GM04504 (cell line): ENCODE data around the gene SH3RF2.
"Not testable (repeated sequence)": the region's sequence is repeated elsewhere in the genome, so short reads cannot be mapped to it uniquely, and the experiment has no call there.

Experiments used
- DNase-seq: peaks from one replicate; pipeline ENCODE4 v3.0.0-alpha.2; 2012; ENCODE audit warnings: low read depth

Gene SH3RF2

GRCh38 chr5:145936401-145937131 is at the start of gene SH3RF2:
Gene SH3RF2, plus strand, starts transcription at chr5:145936578. Its CDS starts 1,351 bp downstream, at chr5:145937929.
- DNase-seq: no peak

DNA sequence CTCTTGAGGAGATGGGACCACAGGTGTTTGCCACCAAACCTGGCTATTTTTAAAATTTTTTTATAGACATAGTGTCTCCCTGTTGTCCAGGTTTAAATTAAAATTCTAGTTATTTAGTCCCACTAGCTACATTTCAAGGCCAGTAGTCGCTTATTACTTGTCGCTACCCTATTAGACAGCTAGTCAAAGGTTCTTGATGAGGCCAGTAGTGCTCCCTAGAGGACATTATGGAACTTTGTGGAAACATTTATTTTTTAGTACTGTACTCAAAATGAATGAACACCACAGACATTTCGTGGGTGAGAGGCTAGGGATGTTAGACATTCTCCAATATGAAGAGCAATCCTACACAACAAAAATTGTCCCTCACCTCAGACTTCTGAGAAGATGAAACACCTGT is 49.2 kb upstream of the SH3RF2 start:
- DNase-seq: no peak

DNA sequence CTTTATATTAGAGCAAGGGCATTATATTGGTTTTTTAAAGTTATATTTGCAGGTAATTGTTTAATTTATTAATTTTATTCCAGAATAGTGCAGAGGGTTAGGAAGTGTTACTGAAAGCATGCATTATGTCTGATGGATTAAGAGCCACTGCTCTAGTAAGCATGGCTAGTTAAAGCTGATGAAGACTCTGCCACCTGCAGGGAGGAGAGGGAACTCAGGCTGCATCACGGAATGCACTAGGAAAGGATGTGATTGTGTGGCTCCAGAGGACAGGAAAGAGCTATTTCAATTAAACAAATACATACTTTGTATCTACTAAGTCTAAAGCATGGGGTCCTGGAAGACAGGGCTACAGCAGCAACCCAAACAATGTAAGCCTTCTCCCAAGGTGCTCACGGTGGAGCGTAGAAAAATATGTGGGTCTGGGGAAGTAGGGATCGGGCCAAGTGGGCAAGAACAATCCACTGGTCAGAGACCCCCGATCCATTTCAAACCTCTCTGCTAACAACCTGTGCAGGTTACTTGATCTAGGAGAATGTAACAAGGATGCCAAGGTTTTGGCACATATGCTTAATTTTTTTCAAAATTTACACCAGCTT is 48.3 kb upstream of the SH3RF2 start:
- DNase-seq: peak; percentile 35

DNA sequence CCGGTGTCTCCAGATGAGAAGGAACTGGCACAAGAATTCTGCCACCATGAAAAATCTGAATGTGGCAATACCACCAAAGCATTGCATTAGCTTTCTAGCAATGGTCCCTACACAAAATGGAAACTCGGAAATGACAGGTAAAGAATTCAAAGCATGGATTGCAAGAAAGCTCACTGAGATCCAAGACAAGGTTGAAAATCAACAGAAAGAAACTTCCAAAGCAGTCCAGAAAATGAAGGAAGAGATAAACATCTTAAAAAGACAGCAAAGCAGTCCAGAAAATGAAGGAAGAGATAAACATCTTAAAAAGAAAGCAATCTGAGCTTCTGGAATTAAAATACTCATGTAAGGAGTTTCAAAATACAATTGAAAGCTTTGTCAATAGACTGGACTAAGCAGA is 46.8 kb upstream of the SH3RF2 start:
- DNase-seq: no peak

DNA sequence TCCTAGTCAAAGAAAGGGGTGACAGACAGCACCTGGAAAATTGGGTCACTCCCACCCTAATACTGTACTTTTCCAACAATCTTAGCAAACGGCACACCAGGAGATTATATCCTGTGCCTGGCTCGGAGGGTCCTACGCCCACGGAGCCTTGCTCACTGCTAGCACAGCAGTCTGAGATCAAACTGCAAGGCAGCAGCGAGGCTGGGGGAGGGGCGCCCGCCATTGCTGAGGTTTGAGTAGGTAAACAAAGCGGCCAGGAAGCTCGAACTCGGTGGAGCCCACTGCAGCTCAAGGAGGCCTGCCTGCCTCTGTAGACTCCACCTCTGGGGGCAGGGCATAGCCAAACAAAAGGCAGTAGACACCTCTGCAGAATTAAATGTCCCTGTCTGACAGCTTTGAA is 45.0 kb upstream of the SH3RF2 start:
- not testable (repeated sequence) for DNase-seq

- no peak for DNase-seq
These were observed 38.2 kb upstream of the SH3RF2 start for GRCh38 chr5:145898171-145898570.

DNA sequence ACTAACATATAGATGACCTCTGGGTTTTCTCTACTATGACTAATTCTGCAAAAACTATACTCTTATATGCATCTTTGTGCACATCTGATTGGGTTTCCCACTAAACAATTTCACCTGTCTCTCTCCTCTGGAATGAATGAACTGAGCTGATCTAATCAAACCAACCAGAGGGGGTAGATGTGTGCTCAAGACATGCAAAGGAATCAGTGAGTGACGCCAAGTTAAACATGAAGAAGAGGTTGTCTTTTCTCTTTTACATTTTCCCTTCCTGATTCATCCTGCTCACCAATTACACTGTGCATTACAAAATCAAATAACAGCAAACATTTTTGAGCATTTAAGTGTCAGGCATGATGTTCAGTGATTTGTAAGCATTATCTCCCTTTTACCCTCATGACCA is 34.0 kb upstream of the SH3RF2 start:
- DNase-seq: no peak

DNA sequence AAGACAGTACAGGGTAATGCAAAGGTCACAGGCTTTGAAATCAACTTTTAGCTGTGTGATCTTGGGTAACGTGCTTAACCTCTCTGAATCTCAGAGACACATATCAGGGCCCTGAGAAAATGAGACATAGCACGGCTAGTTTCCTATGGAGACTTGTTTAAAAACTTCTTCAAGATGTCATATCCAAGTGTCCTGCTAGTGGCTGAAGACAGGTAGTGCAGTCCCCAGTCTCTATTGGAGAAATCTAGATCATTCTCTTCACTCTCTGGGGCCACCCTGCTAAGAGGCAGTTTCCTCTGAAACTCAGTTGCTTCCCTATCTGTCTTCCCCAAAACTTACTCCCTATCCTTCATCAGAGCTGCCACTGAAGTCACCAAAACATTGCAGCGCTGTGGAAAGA is 33.3 kb upstream of the SH3RF2 start:
- DNase-seq: no peak

DNA sequence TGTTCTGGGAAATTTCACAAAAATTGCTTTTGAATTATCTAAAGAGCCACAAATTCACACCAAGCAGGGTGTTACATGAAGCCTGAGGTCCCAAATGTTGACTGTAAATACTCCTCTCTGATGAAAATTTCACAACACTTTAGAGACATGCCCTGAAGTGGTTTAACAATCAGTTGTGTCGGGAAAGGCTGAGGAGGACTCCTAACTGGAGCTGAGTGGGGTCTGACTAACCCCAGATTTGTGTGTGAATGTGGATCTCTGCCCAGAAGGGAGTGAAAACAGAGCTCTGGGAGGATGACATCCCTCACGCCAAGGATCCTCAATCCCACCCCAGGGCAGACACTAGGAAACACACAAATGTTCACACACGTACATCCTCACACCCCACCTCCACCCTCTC is 32.5 kb upstream of the SH3RF2 start:
- no peak for DNase-seq

DNA sequence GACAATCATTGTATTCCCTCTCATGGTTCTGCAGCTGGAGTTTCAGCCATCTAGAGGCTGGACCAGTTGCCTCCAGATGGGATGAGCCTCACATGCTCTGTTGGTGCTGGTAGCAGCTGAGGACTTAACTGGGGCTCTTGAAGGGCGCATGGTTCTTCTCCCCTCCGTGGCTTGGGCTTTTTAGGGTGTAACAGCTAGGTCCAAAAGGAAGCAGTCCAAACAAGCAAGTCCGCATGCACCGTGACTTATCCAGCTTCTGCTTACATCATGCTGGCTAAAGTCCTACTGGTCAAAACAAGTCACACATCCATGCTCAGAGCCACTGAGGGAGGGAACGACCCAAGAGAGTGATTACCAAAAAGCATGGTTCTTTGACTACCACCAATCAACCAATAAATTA is 31.6 kb upstream of the SH3RF2 start:
- DNase-seq: no peak

DNA sequence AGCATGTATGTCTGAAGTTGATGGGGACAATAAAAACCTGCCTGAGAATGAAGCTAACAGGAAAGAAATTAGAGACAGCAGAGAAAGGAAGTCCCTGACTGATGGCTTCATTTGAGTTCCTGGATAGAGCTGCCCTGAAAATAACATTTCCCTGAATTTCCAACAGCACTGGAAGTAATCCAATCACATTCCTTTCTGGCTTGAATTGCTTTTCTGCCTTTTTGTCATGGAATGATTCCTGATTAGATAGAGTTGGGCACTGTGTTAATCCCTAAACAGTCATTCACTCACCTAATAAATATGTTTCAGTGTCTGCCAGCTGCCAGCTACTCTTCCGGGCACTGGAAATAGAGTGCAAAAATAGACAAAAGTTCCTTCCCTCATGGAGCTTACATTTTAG is 30.0 kb upstream of the SH3RF2 start:
- no peak for DNase-seq

DNA sequence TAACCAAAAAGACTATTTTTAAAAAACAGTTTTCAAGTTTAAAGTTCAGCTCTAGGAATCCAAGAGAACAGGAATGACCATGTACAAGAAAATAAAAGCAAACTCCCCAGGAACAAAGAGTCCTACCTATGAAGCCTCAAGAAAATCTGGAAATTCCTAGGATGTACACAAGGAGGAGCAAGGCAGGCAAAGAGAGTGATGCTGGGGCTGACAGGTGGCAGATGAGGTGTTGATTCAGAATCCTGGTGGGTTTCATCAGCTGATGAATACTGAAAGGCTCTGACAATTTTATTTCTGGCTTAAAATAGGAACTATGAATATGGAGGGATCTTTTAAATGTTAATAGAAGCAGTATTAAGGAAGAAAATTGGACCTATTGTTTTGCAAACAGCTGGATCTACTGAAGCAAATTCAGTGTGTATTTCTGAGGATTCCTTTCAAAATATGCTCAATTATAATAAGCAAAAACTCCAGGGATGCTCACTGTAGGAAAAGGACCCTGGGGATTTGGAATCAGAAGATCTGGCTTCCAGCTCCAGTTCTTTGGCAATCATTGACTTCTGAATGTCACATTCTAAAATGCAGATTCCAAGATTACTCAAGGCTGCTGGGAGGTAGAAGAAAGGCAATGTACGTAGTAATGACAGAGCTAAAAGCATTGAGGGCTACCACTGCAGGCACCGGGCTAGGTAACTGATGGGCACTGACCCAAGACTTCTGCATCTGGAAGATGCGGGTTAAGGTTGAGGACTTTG is 28.0 kb upstream of the SH3RF2 start:
- no peak for DNase-seq

DNA sequence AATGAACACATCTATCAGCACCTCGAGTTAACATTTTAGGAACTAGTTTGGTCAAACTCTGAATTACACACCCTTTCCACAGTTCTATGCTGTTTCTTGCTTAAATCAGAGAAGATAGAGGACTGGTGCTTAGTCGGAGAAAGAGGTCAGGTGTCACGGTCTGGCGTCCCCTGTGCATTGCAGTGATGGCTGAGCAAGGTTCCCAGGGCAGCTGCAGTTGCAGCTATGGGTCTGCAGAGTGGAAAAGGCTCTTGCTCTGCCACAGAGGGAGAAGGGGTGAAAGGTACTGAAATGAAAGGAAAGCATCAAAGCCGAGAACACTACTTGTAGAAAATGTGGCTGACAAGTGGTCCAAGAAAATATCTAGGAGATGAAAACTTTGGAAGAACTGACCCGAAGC is 25.2 kb upstream of the SH3RF2 start:
- no peak for DNase-seq

- DNase-seq: no peak
These were observed 24.4 kb upstream of the SH3RF2 start for GRCh38 chr5:145912019-145912418.

- DNase-seq: no peak
These were observed 23.8 kb upstream of the SH3RF2 start for GRCh38 chr5:145912594-145912993.

- no peak for DNase-seq
These were observed 22.7 kb upstream of the SH3RF2 start for GRCh38 chr5:145913701-145914100.

GRCh38 chr5:145915970-145916638 is 20.3 kb upstream of the SH3RF2 start:
- DNase-seq: no peak

- DNase-seq: no peak
These were observed 19.1 kb upstream of the SH3RF2 start for GRCh38 chr5:145917288-145917687.

DNA sequence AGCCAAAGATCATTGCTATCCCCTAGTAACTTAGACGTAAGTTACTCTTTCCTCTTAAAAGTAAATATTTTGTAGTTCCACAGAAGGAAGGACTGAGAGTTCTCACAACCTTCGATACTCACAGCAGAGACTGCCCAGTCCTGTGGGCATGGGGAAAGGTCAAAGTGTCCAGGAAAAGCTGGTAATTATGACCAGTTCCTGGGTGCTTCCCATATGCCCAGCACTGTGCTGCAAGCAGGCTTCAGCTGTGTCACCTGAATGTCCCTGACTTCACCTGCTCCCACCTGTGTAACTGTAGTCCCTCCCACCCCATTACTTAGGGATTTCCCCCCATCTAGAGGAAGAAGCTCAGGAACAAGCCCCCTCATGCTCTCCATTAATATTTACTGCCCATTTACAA is 18.0 kb upstream of the SH3RF2 start:
- DNase-seq: no peak

DNA sequence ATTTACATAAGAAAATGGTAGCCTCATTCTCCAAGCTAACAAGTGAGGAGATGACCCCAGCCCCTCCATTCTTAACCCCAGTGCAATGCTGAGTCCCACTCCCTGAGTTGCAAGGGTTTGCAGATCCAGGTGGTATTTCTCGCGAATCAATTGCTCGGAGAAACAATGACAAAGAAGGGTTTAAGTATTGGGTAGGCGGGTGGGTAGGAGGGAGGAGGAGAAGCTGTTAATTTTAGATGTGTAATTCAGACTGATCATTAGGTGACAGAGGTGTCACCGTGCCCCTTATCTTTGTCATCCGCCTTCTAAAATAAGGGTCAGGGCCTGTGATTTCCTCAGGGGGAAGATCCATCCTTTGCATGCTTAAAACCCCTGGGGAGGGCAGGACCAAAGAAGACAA is 17.0 kb upstream of the SH3RF2 start:
- no peak for DNase-seq

DNA sequence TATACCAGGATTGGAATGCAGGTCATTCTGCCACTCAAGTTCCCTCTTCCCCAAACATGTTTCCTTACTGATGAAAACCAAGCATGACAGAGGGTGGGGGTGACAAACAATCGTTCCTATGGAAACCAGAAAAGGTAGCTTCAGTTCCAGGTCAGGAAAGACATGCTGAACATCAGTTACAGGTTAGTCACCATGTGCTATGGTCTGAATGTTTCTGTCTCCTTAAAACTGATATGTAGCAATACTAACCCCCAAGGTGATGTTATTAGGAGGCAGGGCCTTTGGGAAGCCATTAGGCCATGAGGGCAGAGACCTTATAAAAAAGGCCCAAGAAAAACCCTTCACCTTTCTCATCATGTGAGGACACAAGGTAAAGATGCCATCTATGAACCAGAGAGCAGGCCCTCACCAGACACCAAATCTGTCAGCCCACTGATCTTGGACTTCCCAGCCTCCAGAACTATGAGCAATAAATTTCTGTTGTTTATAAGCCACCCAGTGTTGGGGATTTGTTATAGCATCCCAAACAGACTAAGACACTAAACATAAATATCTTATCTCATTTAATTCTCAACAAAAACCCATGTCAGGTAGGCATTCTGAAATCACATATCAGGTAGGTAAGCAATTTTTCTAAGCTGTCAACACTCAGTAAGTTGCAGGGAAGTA is 15.7 kb upstream of the SH3RF2 start:
- no peak for DNase-seq

- DNase-seq: no peak
These were observed 15.2 kb upstream of the SH3RF2 start for GRCh38 chr5:145921211-145921610.
